Stimulated activated CD8-positive, alpha-beta memory T cell treated with anti-CD3 and anti-CD28 coated beads, Interleukin-7, amount 100 ng/mL, for 48 hours (primary cell): ENCODE measurements around the gene LY6G6F.
"Not testable (repeated sequence)": the region's sequence is repeated elsewhere in the genome, so short reads cannot be mapped to it uniquely, and the experiment has no call there.

Source experiments
- DNase-seq, 2 donors: peaks; one replicate each; pipeline ENCODE4 v3.0.0-alpha.2; 2020; ENCODE audit warnings: low read depth in 1 of 2; ENCODE audit errors: extremely low read depth in 1 of 2

Gene LY6G6F

DNA sequence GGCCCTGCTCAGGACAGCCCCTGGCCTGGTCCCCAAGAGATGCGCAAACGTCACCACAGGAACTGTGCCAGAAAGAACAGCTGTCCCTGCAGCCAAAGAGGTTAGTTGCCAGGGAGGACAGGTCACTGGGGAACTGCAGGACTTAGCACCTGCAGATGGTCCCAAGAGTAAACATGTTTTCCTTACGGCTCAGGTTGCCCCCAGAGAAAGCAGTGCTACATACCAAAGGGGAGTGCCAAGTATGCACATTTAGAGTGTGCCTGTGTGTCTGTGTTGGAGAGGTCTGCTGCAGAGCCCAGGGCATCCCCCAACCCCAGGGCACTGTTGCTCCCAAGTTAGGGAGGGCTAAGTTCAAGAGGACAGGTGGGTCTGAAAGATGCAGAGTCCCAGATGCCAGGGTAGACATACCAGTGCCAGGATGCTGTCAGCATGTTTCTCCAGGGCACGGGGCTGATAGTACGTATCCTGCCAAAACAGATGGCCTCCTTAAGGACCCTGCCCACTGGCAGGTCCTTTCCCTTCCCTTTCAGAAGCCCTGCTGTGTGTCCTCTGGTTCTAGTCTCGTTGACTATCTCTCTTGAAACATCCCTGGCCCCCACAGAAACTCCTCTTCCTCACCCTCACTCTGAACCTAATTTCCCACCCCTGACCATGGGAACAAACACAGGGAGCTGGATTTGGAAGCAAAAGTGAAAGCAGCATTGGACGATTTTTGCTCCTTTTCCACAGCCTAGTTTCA lies 4.8 kb upstream of the LY6G6F start:
- DNase-seq, result no peak

- peak in 1 of 2 donors; percentile 20 for DNase-seq
These were observed 4.3 kb upstream of the LY6G6F start for GRCh38 chr6:31702405-31702818.

GRCh38 chr6:31702819-31703716 lies 3.6 kb upstream of the LY6G6F start, which contains the start of gene ABHD16A:
ABHD16A (minus strand) TSS chr6:31703324; CDS start chr6:31703281, 43 bp downstream.
- peak; percentile 96 to 97 for DNase-seq

DNA sequence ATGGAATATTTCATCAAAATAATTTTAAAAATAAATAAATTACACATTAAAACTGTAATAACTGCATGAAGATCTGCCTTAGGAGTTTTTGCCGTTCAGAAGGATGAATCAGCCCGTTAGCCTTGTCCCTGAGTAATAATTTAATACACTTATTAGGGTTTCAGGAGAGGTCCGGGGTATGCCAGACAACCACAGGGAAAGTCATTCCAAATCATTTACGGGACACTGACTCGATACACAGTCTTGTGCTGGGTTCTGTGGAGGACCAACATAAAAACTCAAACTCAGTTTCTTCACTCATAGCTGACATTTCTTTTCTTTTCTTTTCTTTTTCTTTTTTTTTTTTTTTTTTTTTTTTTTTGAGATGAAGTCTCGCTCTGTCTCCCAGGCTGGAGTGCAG lies 735 bp upstream of the LY6G6F start:
- no peak for DNase-seq

GRCh38 chr6:31707701-31708100 lies 1.0 kb downstream of the LY6G6F start:
- no peak for DNase-seq

DNA sequence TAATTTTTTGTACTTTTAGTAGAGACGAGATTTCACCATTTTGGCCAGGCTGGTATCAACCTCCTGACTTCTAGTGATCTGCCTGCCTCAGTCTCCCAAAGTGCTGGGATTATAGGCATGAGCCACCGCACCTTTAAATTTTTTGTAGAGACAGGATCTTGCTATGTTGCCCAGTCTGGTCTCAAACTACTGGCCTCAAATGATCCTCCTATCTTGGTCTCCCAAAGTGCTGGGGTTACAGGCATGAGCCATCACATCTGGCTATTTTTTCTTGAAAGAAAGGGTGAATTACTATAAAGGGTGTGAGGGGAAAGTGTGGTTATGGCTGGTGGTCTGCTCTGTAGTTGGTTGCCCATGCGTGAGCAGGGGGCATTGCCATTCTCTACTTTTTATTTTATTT lies 1.6 kb downstream of the LY6G6F start:
- no peak for DNase-seq

DNA sequence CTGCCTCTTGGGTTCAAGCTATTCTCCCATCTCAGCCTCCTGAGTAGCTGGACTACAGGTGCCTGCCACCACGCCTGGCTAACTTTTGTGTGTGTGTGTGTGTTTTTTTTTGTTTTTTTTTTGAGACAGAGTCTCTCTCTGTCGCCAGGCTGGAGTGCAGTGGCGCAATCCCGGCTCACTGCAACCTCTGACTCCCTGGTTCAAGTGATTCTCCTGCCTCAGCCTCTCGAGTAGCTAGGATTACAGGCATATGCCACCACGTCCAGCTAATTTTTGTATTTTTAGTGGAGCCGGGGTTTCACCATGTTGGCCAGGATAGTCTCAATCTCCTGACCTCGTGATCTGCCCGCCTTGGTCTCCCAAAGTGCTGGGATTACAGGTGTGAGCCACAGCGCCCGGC lies 2.5 kb downstream of the LY6G6F start:
- not testable (repeated sequence) for DNase-seq

- DNase-seq, result no peak
These were observed 4.0 kb downstream of the LY6G6F start for GRCh38 chr6:31710523-31711219.

DNA sequence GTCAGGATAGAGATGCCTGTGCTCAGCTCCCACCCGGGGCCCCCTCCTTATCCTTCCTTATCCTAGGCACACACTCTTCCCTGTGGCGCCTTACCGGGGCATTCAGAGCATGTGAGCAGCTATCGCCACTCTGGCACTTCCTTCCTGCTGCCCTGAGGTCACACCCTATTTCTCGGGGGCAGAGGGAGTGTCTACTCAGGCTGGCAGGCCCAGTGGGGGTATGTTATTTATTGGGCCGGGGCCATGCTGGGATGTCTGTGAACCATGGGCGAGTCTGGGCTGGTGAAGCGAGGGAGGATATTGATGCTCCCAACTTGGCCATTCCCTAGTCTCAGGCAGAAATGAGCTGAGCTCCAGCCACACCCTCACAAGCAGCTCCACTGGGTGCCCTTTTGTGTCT lies 4.6 kb downstream of the LY6G6F start:
- no peak for DNase-seq

GRCh38 chr6:31712296-31712695 lies 5.6 kb downstream of the LY6G6F start:
- no peak for DNase-seq

DNA sequence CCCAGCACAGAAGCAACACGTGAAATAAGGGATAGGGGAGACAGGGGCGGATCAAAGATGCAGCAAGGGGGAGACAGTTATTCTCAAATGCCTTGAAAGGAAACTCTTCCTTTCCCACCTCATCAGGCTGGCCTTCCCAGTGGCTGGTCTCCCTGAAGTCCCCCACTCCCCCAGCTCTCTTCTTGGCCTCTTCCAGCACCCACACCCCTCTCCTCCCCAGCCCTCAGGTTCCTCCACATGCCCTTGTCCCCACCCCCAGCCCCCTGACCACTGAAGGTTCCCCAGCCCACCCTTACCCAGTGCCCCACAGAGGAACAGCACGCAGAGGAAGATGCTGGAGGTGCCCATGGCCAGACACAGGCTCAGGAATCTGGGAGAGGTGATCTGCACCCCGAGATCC lies 6.8 kb downstream of the LY6G6F start:
- DNase-seq, result no peak

GRCh38 chr6:31713991-31714684 lies 7.5 kb downstream of the LY6G6F start:
- DNase-seq, result no peak

DNA sequence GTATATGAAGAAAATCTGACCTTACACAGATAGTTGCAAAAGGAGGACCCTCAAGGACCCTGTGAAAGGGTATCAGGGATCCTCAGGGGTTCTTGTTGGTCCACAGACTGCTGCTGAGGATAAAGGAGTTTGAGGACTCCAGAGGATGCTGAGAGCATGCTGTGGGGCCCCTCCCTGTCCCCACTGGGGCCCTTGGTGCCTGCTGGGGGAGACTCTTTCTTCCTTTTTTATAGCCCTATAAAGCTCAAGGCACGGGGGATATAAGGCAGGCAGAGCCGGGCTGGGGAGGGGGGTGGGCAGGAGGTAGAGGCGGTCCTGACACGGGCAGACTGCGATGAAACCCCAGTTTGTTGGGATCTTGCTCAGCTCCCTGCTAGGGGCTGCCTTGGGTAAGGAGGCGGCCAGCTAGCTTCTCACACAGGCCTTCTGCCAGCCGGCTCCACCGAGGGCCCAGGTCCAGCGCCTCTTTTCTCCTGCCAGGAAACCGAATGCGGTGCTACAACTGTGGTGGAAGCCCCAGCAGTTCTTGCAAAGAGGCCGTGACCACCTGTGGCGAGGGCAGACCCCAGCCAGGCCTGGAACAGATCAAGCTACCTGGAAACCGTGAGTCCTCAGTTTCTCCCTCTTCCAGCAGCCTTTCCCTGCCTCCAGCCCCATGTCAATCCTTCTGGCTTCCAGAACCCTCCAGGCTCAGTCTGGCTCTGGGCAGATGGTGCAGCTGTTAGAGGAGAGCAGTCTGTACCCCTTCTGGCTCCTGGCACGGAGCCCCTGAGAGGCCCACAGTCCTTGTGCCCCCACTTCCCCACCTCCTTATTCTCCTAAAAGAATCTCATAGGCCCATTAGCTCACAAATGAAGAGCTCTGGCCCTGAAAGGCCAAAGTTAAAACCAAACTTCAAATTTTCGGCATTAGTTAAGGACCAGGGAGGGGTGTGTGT lies 8.6 kb downstream of the LY6G6F start, which contains the start of gene LY6G6D:
LY6G6D (plus strand) TSS at position 327 of the 937 bp plus-strand sequence; CDS start at position 335, 8 bp downstream.
- no peak for DNase-seq

DNA sequence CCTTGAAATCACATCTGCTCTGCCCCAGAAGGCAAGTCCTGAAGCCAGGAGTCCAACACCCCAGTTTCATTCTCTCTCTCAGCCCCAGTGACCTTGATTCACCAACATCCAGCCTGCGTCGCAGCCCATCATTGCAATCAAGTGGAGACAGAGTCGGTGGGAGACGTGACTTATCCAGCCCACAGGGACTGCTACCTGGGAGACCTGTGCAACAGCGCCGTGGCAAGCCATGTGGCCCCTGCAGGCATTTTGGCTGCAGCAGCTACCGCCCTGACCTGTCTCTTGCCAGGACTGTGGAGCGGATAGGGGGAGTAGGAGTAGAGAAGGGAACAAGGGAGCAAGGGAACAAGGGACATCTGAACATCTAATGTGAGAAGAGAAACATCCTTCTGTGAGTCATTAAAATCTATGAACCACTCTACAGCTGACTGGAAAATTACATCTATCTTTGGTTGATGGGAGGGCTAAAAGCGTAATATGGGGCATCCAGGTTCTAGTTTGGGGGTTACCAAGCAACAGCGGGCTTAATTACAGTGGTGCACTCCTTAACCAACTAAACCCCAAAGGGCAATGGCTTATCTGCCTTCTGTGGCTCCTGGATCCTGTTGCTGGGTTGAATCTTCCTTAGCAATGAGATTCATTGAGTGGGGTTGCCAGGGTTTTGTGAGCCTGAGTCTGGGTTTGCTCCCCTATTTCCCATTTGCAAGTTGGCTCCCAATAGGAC lies 11.0 kb downstream of the LY6G6F start:
- DNase-seq, result no peak

- no peak for DNase-seq
These were observed 11.6 kb downstream of the LY6G6F start for GRCh38 chr6:31718265-31718664.

DNA sequence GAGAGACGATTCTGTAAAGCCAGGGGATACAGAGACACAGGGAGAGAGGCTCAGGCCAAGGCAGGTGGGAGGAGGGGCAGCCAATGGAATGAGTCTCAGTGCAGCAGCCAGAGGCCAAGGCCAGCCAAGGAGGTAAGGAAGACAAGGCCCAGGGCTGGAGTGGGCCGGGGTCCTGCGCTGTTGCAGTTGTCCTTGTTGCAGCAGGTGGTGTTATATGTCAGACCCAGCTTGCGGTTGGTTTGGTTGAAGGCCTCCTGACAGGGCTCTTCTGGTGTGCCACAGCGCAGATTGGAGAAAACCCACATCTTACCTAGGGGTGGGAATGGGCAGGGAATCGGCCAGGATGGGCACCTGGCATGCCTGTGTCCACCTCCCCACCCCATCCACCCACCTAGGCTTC lies 12.3 kb downstream of the LY6G6F start:
- no peak for DNase-seq

- no peak for DNase-seq
These were observed 13.6 kb downstream of the LY6G6F start for GRCh38 chr6:31720196-31720770.

GRCh38 chr6:31721351-31722020 lies 14.8 kb downstream of the LY6G6F start, which contains the start of gene LY6G6C:
LY6G6C (minus strand) TSS chr6:31721746; CDS start chr6:31721679, 67 bp downstream.
- no peak for DNase-seq
